Right cardiac atrium (tissue), 5 donors: ENCODE results near the gene AGRN. TPM values are rescaled to one million over a fixed set of nuclear protein-coding genes. Genes with fewer than 3 reads are reported as not detected.
A peak's percentile ranks its signal among the peaks of the same experiment; 100 is the strongest.

Source experiments
- ATAC-seq, 2 donors: fragments of 200-7000 bp; cut with Tn5 transposase; one replicate each; pipeline versions ENCODE4 v1.8.0 to v1.9.1; 2020; ENCODE audit warnings: moderate library complexity in 2 of 2, mild to moderate bottlenecking in 1 of 2
- DNase-seq, 3 donors: peaks; one replicate each; pipeline ENCODE4 v3.0.0-alpha.2; 2020
- H3K27ac ChIP-seq: one replicate; pipeline ENCODE4 v1.5.1; 2013; ENCODE audit warnings: mild to moderate bottlenecking, low read length, control low read depth, moderate library complexity
- H3K27me3 ChIP-seq: one replicate; pipeline ENCODE4 v1.6.1; 2013; ENCODE audit not compliant: control insufficient read depth, insufficient read depth
- H3K4me1 ChIP-seq: one replicate; pipeline ENCODE4 v1.6.1; 2013; ENCODE audit warnings: low read length; ENCODE audit not compliant: control insufficient read depth, insufficient read depth
- H3K4me3 ChIP-seq: one replicate; pipeline ENCODE4 v1.5.1; 2013; ENCODE audit warnings: low read length, control low read depth
- H3K9me3 ChIP-seq: one replicate; pipeline ENCODE4 v1.6.1; 2013; ENCODE audit warnings: low read length; ENCODE audit not compliant: control insufficient read depth
- WGBS: extraction: QIAGEN DNeasy Blood & Tissue Kit; methylation state at CpG from one replicate; pipeline ENCODE4 v1.1.7; 2013; 5-methylcytosine and 5-hydroxymethylcytosine counted together
- intact Hi-C, 4 donors: fragments of 100-400 bp; cut with DNase I; formaldehyde crosslinking; loops; one replicate each; pipeline versions ENCODE4 v1.11.0 to v1.14.0; 2022 to 2023
- polyA plus RNA-seq: library from polyadenylated mRNA; stranded (reverse); fragments of 200-250 nt; gene quantifications from one replicate; pipeline ENCODE4 v1.2.3, GENCODE V29; 2013
- total RNA-seq, 4 donors: library from RNA; stranded (reverse); fragmentation: NEBNext Ultra II Directional; extraction: Animal tissue kit (Norgen Biotek cat#: 25700); gene quantifications; one replicate each; pipeline ENCODE4 v1.2.1, GENCODE V29; 2021
- donor health status: healthy with polysubstance abuse.
- donor health status: DM: no; HTN: yes; CAD: no.
- donor health status: DM: no; HTN: no; CAD: no.
- donor health status: DM: no; HTN: yes; CAD: no; lungs with severe emphysema.
- donor health status: DM: yes; HTN: yes; CAD: no.

Gene AGRN
- total and polyA plus RNA-seq, 5 donors: 12.0 to 26.4 (median 19.3) TPM

DNA sequence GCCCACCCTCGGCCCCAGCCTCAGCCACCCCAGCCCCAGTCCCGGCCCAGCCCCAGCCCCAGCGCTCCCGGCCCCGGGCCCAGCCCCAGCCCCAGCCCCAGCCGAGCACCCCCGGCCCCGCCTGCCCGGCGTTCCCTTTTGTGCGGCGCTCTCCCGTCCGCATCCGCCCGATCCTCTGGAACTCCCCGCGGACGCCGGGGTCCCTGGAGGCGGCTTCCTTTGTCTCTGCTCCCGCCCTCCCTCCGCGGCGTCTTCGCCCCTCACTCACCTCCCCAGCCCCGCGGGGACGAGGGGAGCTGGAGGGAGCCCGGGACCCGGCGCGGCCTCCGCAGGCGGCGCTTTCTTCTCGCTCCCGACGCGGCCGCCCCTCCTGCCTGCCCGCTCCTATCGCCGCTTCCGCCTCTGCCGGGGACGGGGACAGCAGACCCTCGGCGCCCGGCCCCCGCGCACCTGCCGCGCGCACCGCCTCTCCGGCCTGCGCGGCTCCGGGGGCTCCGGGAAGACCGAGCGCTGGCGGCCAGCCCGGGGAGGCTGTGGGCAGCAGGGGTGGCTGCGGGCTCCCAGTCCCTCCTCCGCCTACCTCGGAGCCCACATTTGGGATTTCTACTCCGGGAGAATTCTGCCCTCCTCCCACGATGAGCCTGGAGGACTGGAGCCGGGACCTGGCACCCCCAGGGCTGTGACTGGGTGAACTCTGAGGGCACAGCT lies 14.0 kb downstream of the AGRN start:
- ATAC-seq: no peak
- Histone ChIP-seq H3K27me3 (no peaks in the 10 kb centered on the region), H3K4me1 (no peaks in the 10 kb centered on the region), H3K4me3 (peak overlapping the region; percentile 46), H3K9me3 (no peaks in the 10 kb centered on the region), H3K27ac (no peak overlapping the region)
- DNase-seq: no peak
- 29% methylated on average over 71 of the region's 71 CpGs for WGBS
- intact Hi-C loops: no loop called here

DNA sequence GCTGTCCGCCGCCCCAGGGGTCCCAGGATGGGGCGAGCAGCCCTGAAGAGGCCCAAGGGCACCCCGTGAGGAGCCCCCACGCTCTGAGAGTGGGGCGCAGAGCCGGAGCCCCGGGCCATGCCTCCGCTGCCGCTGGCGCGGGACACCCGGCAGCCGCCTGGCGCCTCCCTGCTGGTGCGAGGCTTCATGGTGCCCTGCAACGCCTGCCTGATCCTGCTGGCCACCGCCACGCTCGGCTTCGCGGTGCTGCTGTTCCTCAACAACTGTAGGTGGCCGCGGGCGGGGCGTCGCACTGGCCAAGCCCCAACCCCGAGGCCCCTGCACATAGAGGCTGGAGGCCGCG lies 14.5 kb downstream of the AGRN start:
- no peaks in the 10 kb centered on the region for H3K4me1 ChIP-seq
- no peaks in the 10 kb centered on the region for H3K27me3 ChIP-seq
- DNase-seq (peak in 1 of 3 donors; percentile 59), ATAC-seq (no peak)
- no peaks in the 10 kb centered on the region for H3K9me3 ChIP-seq
- peak overlapping the region; percentile 46 for H3K4me3 ChIP-seq
- intact Hi-C loops: no loop called here
- 62% methylated on average over 30 of the region's 30 CpGs for whole genome bisulfite sequencing
- no peak overlapping the region for H3K27ac ChIP-seq

DNA sequence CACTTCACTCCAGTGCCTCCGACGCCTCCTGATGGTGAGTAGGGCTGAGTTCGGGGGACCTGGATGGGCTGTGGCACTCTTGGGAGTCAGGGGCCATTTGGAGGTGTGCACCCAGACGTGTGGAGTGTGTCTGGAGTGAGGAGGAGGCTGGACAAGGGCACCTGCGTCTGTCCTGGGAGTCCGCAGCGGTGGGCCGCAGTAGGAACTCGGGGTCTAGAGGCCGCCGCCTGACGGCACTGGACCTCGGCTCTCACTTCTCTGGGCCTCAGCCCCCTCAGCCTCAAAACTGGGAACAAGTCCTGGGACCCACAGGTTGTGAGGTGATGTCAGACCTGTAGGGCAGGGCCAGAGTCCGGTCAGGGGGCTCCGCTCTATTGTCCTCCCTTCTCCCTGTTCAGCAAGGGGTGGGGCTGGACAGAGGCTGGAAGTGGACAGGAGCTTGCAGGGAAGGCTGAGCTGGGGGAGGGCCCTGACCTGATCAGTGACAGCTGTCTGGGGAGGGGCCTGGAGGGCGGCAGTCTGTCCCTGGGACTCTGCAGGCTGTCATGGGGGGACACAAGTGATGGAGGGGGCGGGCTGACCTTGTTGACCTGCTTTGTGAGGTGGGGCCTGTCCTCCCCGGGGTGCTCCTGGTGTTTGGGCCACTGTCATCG lies 15.5 kb downstream of the AGRN start:
- intact Hi-C loops: no loop called here
- 94% methylated on average over 19 of the region's 19 CpGs for WGBS
- Histone ChIP-seq H3K9me3 (no peaks in the 10 kb centered on the region), H3K27me3 (no peaks in the 10 kb centered on the region), H3K27ac (no peak overlapping the region), H3K4me1 (no peaks in the 10 kb centered on the region), H3K4me3 (no peak overlapping the region)
- DNase-seq: no peak
- ATAC-seq: no peak

DNA sequence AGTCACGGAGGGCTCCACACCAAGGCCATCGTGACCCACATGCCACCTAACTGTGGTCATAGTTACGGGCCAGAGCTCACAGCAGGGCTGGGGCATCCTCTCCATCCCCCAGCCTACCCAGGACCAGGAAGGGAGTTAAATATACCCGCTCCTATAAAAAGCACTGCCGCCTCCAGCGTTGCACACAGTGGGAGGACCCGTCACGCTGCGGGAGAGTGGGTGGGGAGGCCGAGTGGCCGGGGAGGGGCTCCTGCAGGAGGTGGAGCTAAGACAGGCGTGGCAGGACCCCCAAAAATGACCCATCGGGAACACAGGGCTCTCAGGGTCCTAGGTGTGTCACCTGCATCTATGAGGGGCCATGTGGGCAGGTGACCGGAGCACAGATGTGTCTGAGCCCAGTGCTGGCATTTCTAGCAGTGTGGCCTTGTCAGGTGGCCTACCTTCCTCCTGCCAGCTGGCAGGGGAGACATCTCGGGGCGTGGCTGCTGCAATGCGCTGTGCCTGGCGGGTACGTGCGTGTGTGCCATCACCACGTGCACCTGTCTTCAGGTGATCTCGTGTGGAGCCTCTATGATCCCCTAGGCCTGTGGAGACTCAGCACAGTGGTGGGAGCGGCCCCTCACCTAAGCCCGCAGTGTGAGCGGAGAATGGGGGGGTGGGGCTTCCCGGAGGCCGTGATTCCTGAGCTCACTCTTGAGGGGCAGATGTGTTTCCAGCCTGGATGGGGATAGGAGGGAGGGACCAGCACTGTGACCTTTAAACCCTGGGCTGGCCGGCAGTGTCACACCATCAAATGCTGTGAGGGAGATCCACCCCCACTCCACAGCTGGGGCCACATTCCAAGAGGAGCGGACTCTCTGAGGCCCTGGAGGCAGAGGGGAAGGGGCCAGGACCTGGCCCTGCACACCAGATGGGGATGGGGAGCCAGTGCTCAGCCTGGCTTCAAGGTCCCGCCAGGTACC lies 17.7 kb downstream of the AGRN start:
- intact Hi-C loops: no loop called here
- ATAC-seq (no peak), DNase-seq (no peak)
- H3K27ac ChIP-seq: no peak overlapping the region
- no peaks in the 10 kb centered on the region for H3K9me3 ChIP-seq
- no peak overlapping the region for H3K4me3 ChIP-seq
- no peaks in the 10 kb centered on the region for H3K27me3 ChIP-seq
- 86% methylated on average over 30 of the region's 30 CpGs for WGBS
- no peaks in the 10 kb centered on the region for H3K4me1 ChIP-seq

GRCh38 chr1:1038694-1039093 lies 18.8 kb downstream of the AGRN start:
- Histone ChIP-seq H3K27ac (no peak overlapping the region), H3K4me1 (no peaks in the 10 kb centered on the region), H3K27me3 (no peaks in the 10 kb centered on the region), H3K9me3 (no peaks in the 10 kb centered on the region), H3K4me3 (no peak overlapping the region)
- DNase-seq (no peak), ATAC-seq (no peak)
- intact Hi-C loops: no loop called here
- WGBS: 86% methylated on average over 6 of the region's 6 CpGs

- intact Hi-C loops: no loop called here
- Histone ChIP-seq H3K27ac (no peak overlapping the region), H3K9me3 (no peaks in the 10 kb centered on the region), H3K27me3 (no peaks in the 10 kb centered on the region), H3K4me3 (no peak overlapping the region), H3K4me1 (no peaks in the 10 kb centered on the region)
- ATAC-seq (no peak), DNase-seq (no peak)
- WGBS: 47% methylated on average over 17 of the region's 17 CpGs
These were observed 19.4 kb downstream of the AGRN start for GRCh38 chr1:1039145-1039910.

DNA sequence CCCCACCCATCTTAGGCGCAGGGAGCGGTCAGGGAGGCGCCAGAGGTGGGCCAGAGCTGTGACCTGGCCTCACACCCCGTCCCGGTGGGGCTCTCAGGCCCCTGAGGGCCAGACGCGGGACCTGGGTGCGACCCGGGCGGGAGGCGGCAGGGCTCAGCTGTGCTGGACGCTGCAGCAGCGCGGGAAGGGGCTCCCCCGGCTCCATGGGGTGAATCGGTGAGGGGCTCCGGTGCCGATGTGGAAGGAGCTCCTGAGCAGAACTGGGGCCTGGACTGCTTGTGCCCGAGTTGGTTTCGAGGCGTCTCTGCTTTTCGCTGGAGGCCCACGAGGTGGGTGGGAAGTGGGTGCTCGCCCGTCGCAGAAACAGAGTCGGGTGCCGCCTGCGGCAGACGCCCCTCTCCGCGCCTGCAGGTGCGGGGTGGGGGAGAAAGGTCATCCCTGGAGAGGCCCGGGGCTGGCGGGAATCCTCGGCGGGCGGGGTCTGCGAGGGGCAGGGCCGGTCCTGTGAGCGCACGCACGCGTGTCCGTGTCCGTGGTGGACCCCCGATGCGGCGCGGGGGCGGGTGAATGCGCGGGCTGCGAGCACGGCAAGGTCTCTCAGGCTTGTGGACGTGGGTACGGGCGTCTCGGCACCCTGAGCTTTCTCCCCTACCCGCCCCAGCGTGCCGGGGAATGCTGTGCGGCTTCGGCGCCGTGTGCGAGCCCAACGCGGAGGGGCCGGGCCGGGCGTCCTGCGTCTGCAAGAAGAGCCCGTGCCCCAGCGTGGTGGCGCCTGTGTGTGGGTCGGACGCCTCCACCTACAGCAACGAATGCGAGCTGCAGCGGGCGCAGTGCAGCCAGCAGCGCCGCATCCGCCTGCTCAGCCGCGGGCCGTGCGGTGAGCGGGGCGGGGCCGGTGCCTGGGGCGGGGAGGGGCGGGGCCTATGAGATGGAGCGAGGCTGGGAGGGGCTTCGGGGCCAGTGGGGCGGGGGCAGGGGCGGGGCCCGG lies 20.4 kb downstream of the AGRN start:
- peak overlapping the region; percentile 4 for H3K4me3 ChIP-seq
- peak; percentile 72 to 89 (median 88) for DNase-seq
- WGBS: 6% methylated on average over 99 of the region's 99 CpGs
- H3K27ac ChIP-seq: no peak overlapping the region
- peak; percentile 78 to 81 for ATAC-seq
- intact Hi-C loops: no loop called here
- H3K4me1 ChIP-seq: no peaks in the 10 kb centered on the region
- no peaks in the 10 kb centered on the region for H3K9me3 ChIP-seq
- no peaks in the 10 kb centered on the region for H3K27me3 ChIP-seq

DNA sequence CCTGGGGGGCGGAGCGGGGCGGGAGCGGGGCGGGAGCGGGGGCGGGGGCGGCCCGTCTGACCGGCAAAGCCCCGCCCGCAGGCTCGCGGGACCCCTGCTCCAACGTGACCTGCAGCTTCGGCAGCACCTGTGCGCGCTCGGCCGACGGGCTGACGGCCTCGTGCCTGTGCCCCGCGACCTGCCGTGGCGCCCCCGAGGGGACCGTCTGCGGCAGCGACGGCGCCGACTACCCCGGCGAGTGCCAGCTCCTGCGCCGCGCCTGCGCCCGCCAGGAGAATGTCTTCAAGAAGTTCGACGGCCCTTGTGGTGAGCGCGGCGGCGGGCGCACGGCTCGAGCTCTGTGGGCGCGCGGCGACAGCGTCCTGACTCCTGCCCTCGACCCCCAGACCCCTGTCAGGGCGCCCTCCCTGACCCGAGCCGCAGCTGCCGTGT lies 21.2 kb downstream of the AGRN start:
- 61% methylated on average over 52 of the region's 60 CpGs for WGBS
- no peaks in the 10 kb centered on the region for H3K27me3 ChIP-seq
- intact Hi-C loops: no loop called here
- H3K4me3 ChIP-seq: no peak overlapping the region
- DNase-seq: peak in 1 of 3 donors; percentile 74
- H3K9me3 ChIP-seq: no peaks in the 10 kb centered on the region
- peak in 1 of 2 donors; percentile 5 for ATAC-seq
- H3K4me1 ChIP-seq: no peaks in the 10 kb centered on the region
- H3K27ac ChIP-seq: no peak overlapping the region

DNA sequence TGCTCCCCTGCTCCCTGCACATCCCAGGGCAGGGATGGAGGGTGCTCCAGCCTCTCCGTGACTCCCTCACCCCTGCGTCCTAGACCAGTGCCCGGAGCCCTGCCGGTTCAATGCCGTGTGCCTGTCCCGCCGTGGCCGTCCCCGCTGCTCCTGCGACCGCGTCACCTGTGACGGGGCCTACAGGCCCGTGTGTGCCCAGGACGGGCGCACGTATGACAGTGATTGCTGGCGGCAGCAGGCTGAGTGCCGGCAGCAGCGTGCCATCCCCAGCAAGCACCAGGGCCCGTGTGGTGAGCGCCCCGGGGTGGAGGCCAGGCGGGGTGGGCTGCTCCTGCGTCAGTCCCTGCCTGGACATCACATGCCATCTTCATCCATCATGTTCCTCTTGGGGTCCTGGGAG lies 22.0 kb downstream of the AGRN start:
- H3K4me3 ChIP-seq: no peak overlapping the region
- H3K27me3 ChIP-seq: no peaks in the 10 kb centered on the region
- ATAC-seq (no peak), DNase-seq (no peak)
- H3K9me3 ChIP-seq: no peaks in the 10 kb centered on the region
- no peak overlapping the region for H3K27ac ChIP-seq
- intact Hi-C loops: no loop called here
- H3K4me1 ChIP-seq: no peaks in the 10 kb centered on the region
- WGBS: 93% methylated on average over 25 of the region's 25 CpGs

DNA sequence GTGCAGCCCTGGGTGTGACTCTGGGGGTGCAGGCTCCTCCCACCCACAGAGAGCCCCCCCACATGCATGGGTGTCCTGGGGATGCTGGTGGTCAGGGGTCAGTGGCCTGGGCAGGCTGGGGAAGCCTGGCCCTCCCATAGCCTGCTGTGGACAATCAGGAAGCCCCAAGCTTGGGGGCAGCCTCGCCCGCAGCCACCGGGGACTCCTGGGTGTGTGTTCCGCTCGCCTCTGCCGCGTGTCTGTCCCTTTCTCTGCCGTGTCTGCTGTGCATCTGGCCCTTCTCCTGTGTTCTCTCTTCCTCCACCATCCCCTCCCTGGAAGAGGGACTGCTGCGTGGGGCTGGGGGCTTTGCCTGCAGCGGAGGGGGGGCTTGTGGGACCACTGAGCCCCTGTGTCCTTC lies 22.9 kb downstream of the AGRN start:
- Histone ChIP-seq H3K27me3 (no peaks in the 10 kb centered on the region), H3K27ac (no peak overlapping the region), H3K4me3 (no peak overlapping the region), H3K4me1 (no peaks in the 10 kb centered on the region), H3K9me3 (no peaks in the 10 kb centered on the region)
- intact Hi-C loops: no loop called here
- DNase-seq (no peak), ATAC-seq (no peak)
- WGBS: 86% methylated on average over 10 of the region's 10 CpGs
